H9 (cell line): Measurements from ENCODE around the gene CHMP4A. TPM values are rescaled to one million over a fixed set of nuclear protein-coding genes. Genes with fewer than 3 reads are reported as not detected.

Experiments
- DNase-seq: peaks from one replicate; pipeline ENCODE4 v3.0.0-alpha.2; 2017
- H2AFZ ChIP-seq: one replicate; pipeline ENCODE4 v1.6.1; 2013; ENCODE audit warnings: mild to moderate bottlenecking, low read length, control low read depth, moderate library complexity
- H2AK5ac ChIP-seq: 2 replicates; pipeline ENCODE4 v1.6.1; 2013; ENCODE audit warnings: low read length, control low read depth, mixed read lengths; ENCODE audit not compliant: insufficient read length
- H2BK120ac ChIP-seq: one replicate; pipeline ENCODE4 v1.6.1; 2013; ENCODE audit warnings: low read depth, mild to moderate bottlenecking, low read length, control low read depth, inconsistent platforms; ENCODE audit not compliant: poor library complexity, severe bottlenecking
- H2BK12ac ChIP-seq: 2 replicates; pipeline ENCODE4 v1.6.1; 2013; ENCODE audit warnings: low read length, control low read depth, mixed read lengths, low read depth; ENCODE audit not compliant: insufficient read length
- H2BK15ac ChIP-seq: 2 replicates; pipeline ENCODE4 v1.6.1; 2013; ENCODE audit warnings: low read depth, low read length, control low read depth
- H2BK20ac ChIP-seq: one replicate; pipeline ENCODE4 v1.6.1; 2013; ENCODE audit warnings: low read depth, mild to moderate bottlenecking, low read length, control low read depth, inconsistent platforms; ENCODE audit not compliant: poor library complexity, severe bottlenecking
- H2BK5ac ChIP-seq: 2 replicates; pipeline ENCODE4 v1.6.1; 2013; ENCODE audit warnings: low read length, control low read depth, mixed read lengths; ENCODE audit not compliant: insufficient read length
- H3K14ac ChIP-seq: 2 replicates; pipeline ENCODE4 v1.6.1; 2013; ENCODE audit warnings: low read length, control low read depth; ENCODE audit not compliant: insufficient read depth
- H3K18ac ChIP-seq: 2 replicates; pipeline ENCODE4 v1.6.1; 2013; ENCODE audit warnings: low read depth, mild to moderate bottlenecking, mixed read lengths, low read length, control low read depth; ENCODE audit not compliant: insufficient read length
- H3K23ac ChIP-seq: 2 replicates; pipeline ENCODE4 v1.6.1; 2013; ENCODE audit warnings: low read length, control low read depth, mixed read lengths, low read depth; ENCODE audit not compliant: insufficient read length
- H3K23me2 ChIP-seq: 2 replicates; pipeline ENCODE4 v1.6.1; 2013; ENCODE audit warnings: low read depth, mild to moderate bottlenecking, mixed read lengths, low read length, control low read depth; ENCODE audit not compliant: insufficient read length, poor library complexity, severe bottlenecking
- H3K27ac ChIP-seq: 2 replicates; pipeline ENCODE4 v1.5.1; 2013; ENCODE audit warnings: low read length, control low read depth, mixed read lengths, low read depth; ENCODE audit not compliant: insufficient read length
- H3K27me3 ChIP-seq: 2 replicates; pipeline ENCODE4 v1.6.1; 2013; ENCODE audit warnings: low read length, control low read depth, inconsistent platforms; ENCODE audit not compliant: insufficient read depth
- H3K4ac ChIP-seq: 2 replicates; pipeline ENCODE4 v1.6.1; 2013; ENCODE audit warnings: low read depth, mild to moderate bottlenecking, control low read depth, inconsistent platforms, low read length, moderate library complexity
- H3K4me1 ChIP-seq: 2 replicates; pipeline ENCODE4 v1.6.1; 2013; ENCODE audit warnings: low read length, control low read depth, inconsistent platforms; ENCODE audit not compliant: insufficient read depth
- H3K4me2 ChIP-seq: 2 replicates; pipeline ENCODE4 v1.6.1; 2013; ENCODE audit warnings: low read length, control low read depth, mixed read lengths; ENCODE audit not compliant: insufficient read length, insufficient read depth
- H3K56ac ChIP-seq: 2 replicates; pipeline ENCODE4 v1.6.1; 2013; ENCODE audit warnings: low read depth, mild to moderate bottlenecking, mixed read lengths, low read length, control low read depth; ENCODE audit not compliant: insufficient read length
- H3K79me1 ChIP-seq: 2 replicates; pipeline ENCODE4 v1.6.1; 2013; ENCODE audit warnings: low read depth, mild to moderate bottlenecking, moderate library complexity, low read length, control low read depth, inconsistent platforms; ENCODE audit not compliant: insufficient read depth, poor library complexity, severe bottlenecking
- H3K79me2 ChIP-seq: 2 replicates; pipeline ENCODE4 v1.6.1; 2013; ENCODE audit warnings: low read length, control low read depth, inconsistent platforms; ENCODE audit not compliant: insufficient read depth
- H3K9ac ChIP-seq: 2 replicates; pipeline ENCODE4 v1.6.1; 2013; ENCODE audit warnings: low read length, control low read depth, mixed read lengths; ENCODE audit not compliant: insufficient read length; ENCODE audit errors: extremely low read depth
- H3K9me3 ChIP-seq: one replicate; pipeline ENCODE4 v1.6.1; 2013; ENCODE audit warnings: low read depth, low read length, inconsistent platforms; ENCODE audit not compliant: control insufficient read depth
- H3T11ph ChIP-seq: one replicate; pipeline ENCODE4 v1.6.1; 2013; ENCODE audit warnings: mild to moderate bottlenecking, low read length, control low read depth, inconsistent platforms
- H4K20me1 ChIP-seq: one replicate; pipeline ENCODE4 v1.6.1; 2013; ENCODE audit not compliant: control insufficient read depth, insufficient read length, insufficient read depth
- H4K5ac ChIP-seq: 2 replicates; pipeline ENCODE4 v1.6.1; 2013; ENCODE audit warnings: low read depth, mild to moderate bottlenecking, mixed read lengths, low read length, control low read depth; ENCODE audit not compliant: insufficient read length
- H4K8ac ChIP-seq: replicated peaks from 2 replicates; pipeline ENCODE4 v1.6.1; 2013; ENCODE audit warnings: low read length, control low read depth, mixed read lengths, low read depth; ENCODE audit not compliant: insufficient read length
- H4K91ac ChIP-seq: 2 replicates; pipeline ENCODE4 v1.6.1; 2013; ENCODE audit warnings: low read depth, mild to moderate bottlenecking, moderate library complexity, mixed read lengths, low read length, control low read depth; ENCODE audit not compliant: insufficient read length
- H3K27ac Mint-ChIP-seq, 3 experiments: 2 replicates in 2 of 3; 3 replicates in 1 of 3; pipeline ENCODE4 v1.8.0; 2020 to 2021; ENCODE audit warnings: mixed read lengths in 3 of 3, mild to moderate bottlenecking in 1 of 3, moderate library complexity in 1 of 3
- H3K27me3 Mint-ChIP-seq: 2 replicates; pipeline ENCODE4 v1.8.0; 2021; ENCODE audit warnings: low read depth, mild to moderate bottlenecking, moderate library complexity, mixed read lengths
- H3K36me3 Mint-ChIP-seq, 3 experiments: 2 replicates in 2 of 3; 3 replicates in 1 of 3; pipeline ENCODE4 v1.8.0; 2020 to 2021; ENCODE audit warnings: low read depth in 3 of 3, mixed read lengths in 3 of 3; ENCODE audit not compliant: insufficient read depth in 1 of 3
- H3K4me1 Mint-ChIP-seq, 2 experiments: 2 replicates each; pipeline ENCODE4 v1.8.0; 2020; ENCODE audit warnings: mixed read lengths in 2 of 2
- H3K4me3 Mint-ChIP-seq, 2 experiments: 2 replicates in 1 of 2; 3 replicates in 1 of 2; pipeline ENCODE4 v1.8.0; 2020 to 2021; ENCODE audit warnings: mild to moderate bottlenecking in 2 of 2, mixed read lengths in 2 of 2, moderate library complexity in 1 of 2
- H3K9me3 Mint-ChIP-seq, 2 experiments: 2 replicates in 1 of 2; 3 replicates in 1 of 2; pipeline ENCODE4 v1.8.0; 2020; ENCODE audit warnings: mild to moderate bottlenecking in 2 of 2, mixed read lengths in 2 of 2, moderate library complexity in 1 of 2
- CTCF ChIP-seq: fragments of 200-600 bp; sonication (generic); conservative IDR thresholded peaks from 3 replicates; pipeline ENCODE4 v1.8.0; 2021; ENCODE audit warnings: antibody characterized with exemption, mild to moderate bottlenecking
- WGBS: extraction: QIAGEN DNeasy Blood & Tissue Kit; methylation state at CpG from one replicate; pipeline ENCODE4 v1.1.7; 2013; ENCODE audit warnings: missing lambda C conversion rate, low lambda C conversion rate, mixed read lengths; ENCODE audit not compliant: insufficient read length; ENCODE audit errors: extremely low coverage; 5-methylcytosine and 5-hydroxymethylcytosine counted together
- total RNA-seq: library from RNA; stranded (reverse); gene quantifications from 2 replicates; pipeline ENCODE4 v1.2.1, GENCODE V29; 2021

Gene CHMP4A
- total RNA-seq, 1 experiment from 2014 or later, result 46.2 TPM

DNA sequence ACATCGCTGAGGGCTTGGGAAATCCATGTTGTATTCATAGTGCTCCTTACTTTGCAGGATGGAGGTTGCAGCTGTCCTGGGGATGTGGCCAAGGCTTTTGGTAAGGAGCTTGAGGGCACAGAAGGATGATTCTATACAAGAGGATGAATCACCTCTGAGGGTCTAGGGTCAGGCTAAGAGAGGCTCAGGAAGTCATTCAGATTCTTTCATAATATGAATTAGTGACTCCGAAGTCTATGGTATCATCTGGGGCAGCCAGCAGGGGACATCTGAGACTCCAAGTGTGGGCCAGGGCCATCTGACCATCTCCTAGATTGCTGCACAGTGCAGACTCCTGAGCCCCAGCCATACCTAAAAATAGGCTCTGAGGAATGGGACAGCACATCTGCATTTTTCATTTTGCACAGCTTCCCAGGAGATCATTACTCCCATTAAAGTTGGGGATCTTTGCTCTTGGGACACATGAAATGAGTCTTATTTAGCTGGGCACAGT, 24.2 kb upstream of the CHMP4A start:
- Histone ChIP-seq H3K4ac (no peak overlapping the region), H3K4me2 (no peak overlapping the region), H3K4me1 (0 out of 2 replicates have a peak, but pooled peaks cover 6% of the 10 kb centered on the region), H3K23me2 (peaks cover 15% of the 10 kb centered on the region), H3K14ac (no peak overlapping the region), H3K9ac (no peak overlapping the region), H2BK5ac (no peak overlapping the region), H3K79me2 (no peaks in the 10 kb centered on the region), H3K27me3 (no peaks in the 10 kb centered on the region), H3K56ac (no peak overlapping the region), H2BK20ac (no peak overlapping the region), H4K20me1 (peaks cover 2% of the 10 kb centered on the region), H2AK5ac (no peak overlapping the region), H3K9me3 (no peaks in the 10 kb centered on the region), H2BK15ac (no peak overlapping the region), H3T11ph (no peak overlapping the region), H3K79me1 (no peaks in the 10 kb centered on the region), H2BK12ac (no peak overlapping the region), H4K91ac (no peak overlapping the region), H3K23ac (no peak overlapping the region), H2BK120ac (no peak overlapping the region), H2AFZ (no peak overlapping the region), H3K27ac (no peak overlapping the region), H4K8ac (no peak overlapping the region), H4K5ac (no peak overlapping the region), H3K18ac (no peak overlapping the region)
- Mint-ChIP-seq H3K36me3 (peaks cover 35 to 68% (median 67%) of the 10 kb centered on the region in 3 experiments; a peak in 6 of 7 replicates), H3K27me3 (no peaks in the 10 kb centered on the region), H3K4me1 (peaks cover 10 to 17% of the 10 kb centered on the region in 2 experiments), H3K27ac (no peak overlapping the region; a peak in 1 of 7 replicates), H3K9me3 (no peaks in the 10 kb centered on the region), H3K4me3 (no peak overlapping the region)
- TF ChIP-seq CTCF, result no peak
- DNase-seq, result no peak
- WGBS, result no CpG with 5 or more reads among the region's 2 CpGs
